GM18870 (cell line): ENCODE results near the gene WDR37.
"Not testable (repeated sequence)": the region's sequence is repeated elsewhere in the genome, so short reads cannot be mapped to it uniquely, and the experiment has no call there.

Experiments
- ATAC-seq: cut with Tn5 transposase; IDR thresholded peaks from one replicate; pipeline ENCODE4 v1.9.1; 2021; ENCODE audit warnings: moderate library complexity; ENCODE audit not compliant: unreplicated experiment

Gene WDR37

GRCh38 chr10:1151076-1152033, 95.2 kb downstream of the WDR37 start:
- peak; percentile 55 for ATAC-seq

GRCh38 chr10:1152386-1153250, 96.4 kb downstream of the WDR37 start:
- no peak for ATAC-seq

- ATAC-seq = no peak
Measured at GRCh38 chr10:1153251-1153763, 97.1 kb downstream of the WDR37 start.

GRCh38 chr10:1153805-1154351, 97.7 kb downstream of the WDR37 start:
- ATAC-seq = no peak

- ATAC-seq = no peak
Measured at GRCh38 chr10:1154531-1155295, 98.5 kb downstream of the WDR37 start.

GRCh38 chr10:1155791-1156615, 99.8 kb downstream of the WDR37 start:
- ATAC-seq = no peak

- no peak for ATAC-seq
Measured at GRCh38 chr10:1156616-1156886, 100.4 kb downstream of the WDR37 start.

GRCh38 chr10:1156921-1157614, 100.9 kb downstream of the WDR37 start:
- ATAC-seq = no peak

- no peak for ATAC-seq
Measured at GRCh38 chr10:1157615-1157933, 101.4 kb downstream of the WDR37 start.

GRCh38 chr10:1158066-1158465, 101.9 kb downstream of the WDR37 start:
- no peak for ATAC-seq

- not testable (repeated sequence) for ATAC-seq
Measured at GRCh38 chr10:1158536-1158935, 102.4 kb downstream of the WDR37 start.

- no peak for ATAC-seq
Measured at GRCh38 chr10:1159131-1160061, 103.2 kb downstream of the WDR37 start.

GRCh38 chr10:1160561-1161314, 104.6 kb downstream of the WDR37 start:
- no peak for ATAC-seq

GRCh38 chr10:1161315-1161673, 105.1 kb downstream of the WDR37 start:
- ATAC-seq = not testable (repeated sequence)

- no peak for ATAC-seq
Measured at GRCh38 chr10:1162481-1163203, 106.5 kb downstream of the WDR37 start.

GRCh38 chr10:1163204-1163660, 107.0 kb downstream of the WDR37 start:
- ATAC-seq = no peak

GRCh38 chr10:1163831-1164230, 107.6 kb downstream of the WDR37 start:
- no peak for ATAC-seq
